Measurements from ENCODE around the gene KRTAP5-5. TPM values are rescaled to one million over a fixed set of nuclear protein-coding genes. Genes with fewer than 3 reads are reported as not detected.

KRTAP5-5 gene
- total and polyA plus RNA-seq, 2 donors (not counting 1 experiment from before 2014, with no cell fraction given) = not detected

DNA sequence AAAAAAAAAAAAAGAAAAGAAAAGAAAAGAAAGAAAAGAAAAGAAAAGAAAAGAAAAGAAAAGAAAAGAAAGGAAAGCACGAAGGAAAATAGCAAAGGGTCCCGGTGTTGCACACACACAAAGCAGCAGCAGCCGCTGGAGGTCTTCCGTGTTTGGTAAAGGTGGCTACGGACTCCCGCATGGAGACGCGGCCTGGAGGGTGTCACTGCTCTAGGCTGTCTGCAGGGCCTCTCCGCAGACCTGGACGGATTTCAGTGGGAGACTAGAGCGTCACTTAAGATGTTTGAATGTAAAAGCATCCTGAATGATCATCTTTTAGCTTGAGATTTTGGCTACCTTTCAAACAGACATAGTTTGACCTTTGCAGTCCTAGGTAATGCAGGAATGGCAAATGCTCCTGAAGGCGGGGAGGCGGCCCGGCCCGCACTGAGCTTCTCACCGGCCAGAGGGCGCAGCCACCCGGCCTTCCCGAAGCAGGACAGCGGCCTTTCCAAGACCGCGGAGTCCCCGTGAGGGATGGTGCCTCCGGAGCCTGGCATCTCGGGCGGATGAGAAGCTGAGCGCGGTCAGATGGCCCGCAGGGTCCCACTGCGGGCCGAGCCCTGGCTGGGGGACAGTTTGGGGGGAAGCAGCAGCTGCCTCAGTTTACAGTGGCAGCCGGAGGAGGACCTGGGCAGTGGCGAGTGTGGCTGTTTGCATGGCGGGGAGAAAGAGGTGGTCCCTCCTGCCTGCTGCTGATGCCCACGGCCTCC, 18.5 kb downstream of the KRTAP5-5 start:
- Mint-ChIP-seq H3K27ac (no peak overlapping the region), H3K27me3 (peaks cover 19% of the 10 kb centered on the region), H3K9me3 (ENCODE audit: insufficient read depth) (no peaks in the 10 kb centered on the region), H3K4me1 (no peaks in the 10 kb centered on the region), H3K4me3 (no peak overlapping the region)
- ATAC-seq (ENCODE audit: low read depth) = no peak
- intact Hi-C loops (cut with micrococcal nuclease) = no loop called here
- Histone ChIP-seq H3K4me1 (ENCODE audit: control insufficient read depth in 2 of 2, insufficient read depth in 2 of 2, low read length in 2 of 2) (peaks cover 0 to 6% of the 10 kb centered on the region in 2 donors), H4K20me1 (ENCODE audit: control insufficient read depth, insufficient read depth, low read length, poor library complexity, severe bottlenecking) (no peaks in the 10 kb centered on the region), H2AFZ (ENCODE audit: insufficient read depth, low read depth, low read length, poor library complexity, severe bottlenecking) (no peak overlapping the region), H3K36me3 (replicated peaks in 1 of 2; ENCODE audit: control extremely low read depth in 1 of 2, control insufficient read depth in 1 of 2, extremely low read depth in 1 of 2, insufficient read depth in 2 of 2, low read length in 1 of 2) (no peaks in the 10 kb centered on the region), H3K27me3 (replicated peaks in 1 of 4; ENCODE audit: control extremely low read depth in 1 of 4, control insufficient read depth in 3 of 4, insufficient read depth in 4 of 4, low read length in 3 of 4) (peaks cover 0 to 5% (median 2%) of the 10 kb centered on the region in 4 experiments), H3K9ac (ENCODE audit: low read length) (no peak overlapping the region), H3K27ac (ENCODE audit: low read length in 2 of 2) (no peak overlapping the region), H3K79me2 (ENCODE audit: control insufficient read depth, insufficient read depth, low read length) (no peaks in the 10 kb centered on the region), H3K4me3 (ENCODE audit: control extremely low read depth in 1 of 5, extremely low read depth in 1 of 5, insufficient read depth in 1 of 5, low read depth in 2 of 5, low read length in 4 of 5) (no peak overlapping the region), H3K4me2 (replicated peaks; ENCODE audit: low read depth, low read length, poor library complexity, severe bottlenecking) (no peak overlapping the region), H3K9me3 (ENCODE audit: control extremely low read depth in 1 of 3, control insufficient read depth in 2 of 3, insufficient read depth in 1 of 3, low read length in 2 of 3) (no peaks in the 10 kb centered on the region)
- TF ChIP-seq EZH2 (IDR thresholded peaks at IDR 0.05; ENCODE audit: borderline replicate concordance, insufficient read depth, low read depth, low read length, poor library complexity, severe bottlenecking) = no peak
- TF ChIP-seq, protein P1, sequence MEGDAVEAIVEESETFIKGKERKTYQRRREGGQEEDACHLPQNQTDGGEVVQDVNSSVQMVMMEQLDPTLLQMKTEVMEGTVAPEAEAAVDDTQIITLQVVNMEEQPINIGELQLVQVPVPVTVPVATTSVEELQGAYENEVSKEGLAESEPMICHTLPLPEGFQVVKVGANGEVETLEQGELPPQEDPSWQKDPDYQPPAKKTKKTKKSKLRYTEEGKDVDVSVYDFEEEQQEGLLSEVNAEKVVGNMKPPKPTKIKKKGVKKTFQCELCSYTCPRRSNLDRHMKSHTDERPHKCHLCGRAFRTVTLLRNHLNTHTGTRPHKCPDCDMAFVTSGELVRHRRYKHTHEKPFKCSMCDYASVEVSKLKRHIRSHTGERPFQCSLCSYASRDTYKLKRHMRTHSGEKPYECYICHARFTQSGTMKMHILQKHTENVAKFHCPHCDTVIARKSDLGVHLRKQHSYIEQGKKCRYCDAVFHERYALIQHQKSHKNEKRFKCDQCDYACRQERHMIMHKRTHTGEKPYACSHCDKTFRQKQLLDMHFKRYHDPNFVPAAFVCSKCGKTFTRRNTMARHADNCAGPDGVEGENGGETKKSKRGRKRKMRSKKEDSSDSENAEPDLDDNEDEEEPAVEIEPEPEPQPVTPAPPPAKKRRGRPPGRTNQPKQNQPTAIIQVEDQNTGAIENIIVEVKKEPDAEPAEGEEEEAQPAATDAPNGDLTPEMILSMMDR (IDR thresholded peaks at IDR 0.05) = no peak
- DNase-seq = no peak
- POLR2A ChIA-PET = interaction anchor here (0.6 kb wide), 1 partner anchor 76 kb away, joined by 6 read pairs; no protein-coding TSS in a partner anchor
- 94% methylated on average over 35 of the region's 35 CpGs for WGBS (ENCODE audit: insufficient coverage)
- CTCF ChIA-PET = interaction anchor here (1.1 kb wide), 1 partner anchor 44 kb away, joined by 3 read pairs; no protein-coding TSS in a partner anchor

Data from B cell (primary cell).